ENCODE data around the gene RAP1GDS1.

DNA sequence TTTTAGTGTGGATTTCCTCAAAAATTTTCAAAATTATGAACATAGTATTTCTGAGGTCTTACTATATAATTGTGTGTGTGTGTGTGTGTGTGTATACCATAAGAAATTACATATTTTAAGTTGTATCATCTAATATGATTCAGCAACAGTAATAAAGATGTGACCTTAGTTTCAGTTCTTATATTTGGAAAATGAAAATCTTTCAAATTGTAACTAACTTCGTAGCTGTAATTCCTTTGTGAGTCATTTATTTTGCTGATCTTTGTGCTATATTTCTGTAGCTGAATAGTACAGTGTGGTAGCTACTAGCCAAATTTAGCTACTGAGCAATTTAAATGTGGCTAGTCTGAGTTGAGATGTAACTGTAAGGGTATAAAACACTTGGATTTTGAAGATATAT lies 116.4 kb downstream of the RAP1GDS1 start:
- TF ChIP-seq, protein P1, sequence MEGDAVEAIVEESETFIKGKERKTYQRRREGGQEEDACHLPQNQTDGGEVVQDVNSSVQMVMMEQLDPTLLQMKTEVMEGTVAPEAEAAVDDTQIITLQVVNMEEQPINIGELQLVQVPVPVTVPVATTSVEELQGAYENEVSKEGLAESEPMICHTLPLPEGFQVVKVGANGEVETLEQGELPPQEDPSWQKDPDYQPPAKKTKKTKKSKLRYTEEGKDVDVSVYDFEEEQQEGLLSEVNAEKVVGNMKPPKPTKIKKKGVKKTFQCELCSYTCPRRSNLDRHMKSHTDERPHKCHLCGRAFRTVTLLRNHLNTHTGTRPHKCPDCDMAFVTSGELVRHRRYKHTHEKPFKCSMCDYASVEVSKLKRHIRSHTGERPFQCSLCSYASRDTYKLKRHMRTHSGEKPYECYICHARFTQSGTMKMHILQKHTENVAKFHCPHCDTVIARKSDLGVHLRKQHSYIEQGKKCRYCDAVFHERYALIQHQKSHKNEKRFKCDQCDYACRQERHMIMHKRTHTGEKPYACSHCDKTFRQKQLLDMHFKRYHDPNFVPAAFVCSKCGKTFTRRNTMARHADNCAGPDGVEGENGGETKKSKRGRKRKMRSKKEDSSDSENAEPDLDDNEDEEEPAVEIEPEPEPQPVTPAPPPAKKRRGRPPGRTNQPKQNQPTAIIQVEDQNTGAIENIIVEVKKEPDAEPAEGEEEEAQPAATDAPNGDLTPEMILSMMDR (conservative IDR thresholded peaks at IDR 0.05) = no peak
- TF ChIP-seq EZH2 (IDR thresholded peaks at IDR 0.05; ENCODE audit: low read depth) = no peak

All from PC-9 (cell line).